ENCODE measurements around the gene NR3C2. TPM values are rescaled to one million over a fixed set of nuclear protein-coding genes. Genes with fewer than 3 reads are reported as not detected.

Gene NR3C2
- total RNA-seq, 1 donor from 2014 or later, result 2.5 TPM

- no peaks in the 10 kb centered on the region for H3K9me3 Mint-ChIP-seq (ENCODE audit: unreplicated experiment)
- Histone ChIP-seq H4K20me1 (ENCODE audit: insufficient read depth, low read length) (no peaks in the 10 kb centered on the region), H2AFZ (ENCODE audit: low read depth, low read length) (no peak overlapping the region), H3K27ac (ENCODE audit: low read depth, low read length) (no peak overlapping the region), H3K4me3 (ENCODE audit: insufficient read depth, low read depth, low read length) (no peak overlapping the region), H3K79me2 (ENCODE audit: insufficient read depth, low read length) (no peaks in the 10 kb centered on the region), H3K4me1 (ENCODE audit: insufficient read depth, low read length) (no peaks in the 10 kb centered on the region), H3K4me2 (ENCODE audit: low read length) (no peak overlapping the region), H3K27me3 (ENCODE audit: insufficient read depth, low read length) (no peaks in the 10 kb centered on the region), H3K36me3 (ENCODE audit: insufficient read depth, low read length) (no peaks in the 10 kb centered on the region), H3K9me3 (ENCODE audit: insufficient read depth, low read depth, low read length) (no peaks in the 10 kb centered on the region), H3K9ac (ENCODE audit: low read length) (no peak overlapping the region)
- H3K36me3 Mint-ChIP-seq (ENCODE audit: low read depth, unreplicated experiment), result no peaks in the 10 kb centered on the region
- peaks cover 2% of the 10 kb centered on the region for H3K4me1 Mint-ChIP-seq (ENCODE audit: low read depth, unreplicated experiment)
- H3K27ac Mint-ChIP-seq (ENCODE audit: unreplicated experiment), result no peak overlapping the region
- no peak for TF ChIP-seq EZH2 (IDR thresholded peaks at IDR 0.05; ENCODE audit: insufficient read depth, low read length)
- no peak for TF ChIP-seq CTCF (IDR thresholded peaks at IDR 0.05; ENCODE audit: insufficient read depth, low read depth, low read length)
- DNase-seq (ENCODE audit: low read depth), result no peak
- H3K27me3 Mint-ChIP-seq (ENCODE audit: low read depth, unreplicated experiment), result no peaks in the 10 kb centered on the region
- FAIRE-seq, result no peak
- no peak overlapping the region for H3K4me3 Mint-ChIP-seq (ENCODE audit: unreplicated experiment)
Observed at GRCh38 chr4:148453833-148454232, 11.6 kb upstream of the NR3C2 start.

GRCh38 chr4:148452970-148453369 lies 10.8 kb upstream of the NR3C2 start:
- H3K4me1 Mint-ChIP-seq (ENCODE audit: low read depth, unreplicated experiment), result peaks cover 2% of the 10 kb centered on the region
- H3K4me2 ChIP-seq (ENCODE audit: low read length), result no peak overlapping the region
- H3K27me3 Mint-ChIP-seq (ENCODE audit: low read depth, unreplicated experiment), result no peaks in the 10 kb centered on the region
- no peak overlapping the region for H3K9ac ChIP-seq (ENCODE audit: low read length)
- no peak overlapping the region for H3K27ac Mint-ChIP-seq (ENCODE audit: unreplicated experiment)
- no peaks in the 10 kb centered on the region for H3K36me3 ChIP-seq (ENCODE audit: insufficient read depth, low read length)
- DNase-seq (ENCODE audit: low read depth), result no peak
- FAIRE-seq, result no peak
- no peaks in the 10 kb centered on the region for H3K36me3 Mint-ChIP-seq (ENCODE audit: low read depth, unreplicated experiment)
- H3K4me1 ChIP-seq (ENCODE audit: insufficient read depth, low read length), result no peaks in the 10 kb centered on the region
- no peaks in the 10 kb centered on the region for H3K9me3 Mint-ChIP-seq (ENCODE audit: unreplicated experiment)
- H3K9me3 ChIP-seq (ENCODE audit: insufficient read depth, low read depth, low read length), result no peaks in the 10 kb centered on the region
- TF ChIP-seq CTCF (IDR thresholded peaks at IDR 0.05; ENCODE audit: insufficient read depth, low read depth, low read length) (no peak), EZH2 (IDR thresholded peaks at IDR 0.05; ENCODE audit: insufficient read depth, low read length) (no peak)
- no peaks in the 10 kb centered on the region for H3K79me2 ChIP-seq (ENCODE audit: insufficient read depth, low read length)
- H3K4me3 ChIP-seq (ENCODE audit: insufficient read depth, low read depth, low read length), result no peak overlapping the region
- H3K27me3 ChIP-seq (ENCODE audit: insufficient read depth, low read length), result no peaks in the 10 kb centered on the region
- H4K20me1 ChIP-seq (ENCODE audit: insufficient read depth, low read length), result no peaks in the 10 kb centered on the region
- no peak overlapping the region for H3K27ac ChIP-seq (ENCODE audit: low read depth, low read length)
- no peak overlapping the region for H3K4me3 Mint-ChIP-seq (ENCODE audit: unreplicated experiment)
- H2AFZ ChIP-seq (ENCODE audit: low read depth, low read length), result no peak overlapping the region

GRCh38 chr4:148449921-148450320 lies 7.7 kb upstream of the NR3C2 start:
- no peak overlapping the region for H3K9ac ChIP-seq (ENCODE audit: low read length)
- H3K79me2 ChIP-seq (ENCODE audit: insufficient read depth, low read length), result no peaks in the 10 kb centered on the region
- no peak for DNase-seq (ENCODE audit: low read depth)
- Mint-ChIP-seq H3K27ac (ENCODE audit: unreplicated experiment) (no peak overlapping the region), H3K9me3 (ENCODE audit: unreplicated experiment) (no peaks in the 10 kb centered on the region), H3K4me1 (ENCODE audit: low read depth, unreplicated experiment) (peaks cover 2% of the 10 kb centered on the region), H3K36me3 (ENCODE audit: low read depth, unreplicated experiment) (no peaks in the 10 kb centered on the region), H3K27me3 (ENCODE audit: low read depth, unreplicated experiment) (peaks cover 6% of the 10 kb centered on the region), H3K4me3 (ENCODE audit: unreplicated experiment) (no peak overlapping the region)
- H3K27ac ChIP-seq (ENCODE audit: low read depth, low read length), result no peak overlapping the region
- FAIRE-seq, result no peak
- no peaks in the 10 kb centered on the region for H3K36me3 ChIP-seq (ENCODE audit: insufficient read depth, low read length)
- no peak overlapping the region for H3K4me3 ChIP-seq (ENCODE audit: insufficient read depth, low read depth, low read length)
- H3K4me1 ChIP-seq (ENCODE audit: insufficient read depth, low read length), result no peaks in the 10 kb centered on the region
- no peaks in the 10 kb centered on the region for H3K9me3 ChIP-seq (ENCODE audit: insufficient read depth, low read depth, low read length)
- peaks cover 20% of the 10 kb centered on the region for H3K27me3 ChIP-seq (ENCODE audit: insufficient read depth, low read length)
- H4K20me1 ChIP-seq (ENCODE audit: insufficient read depth, low read length), result no peaks in the 10 kb centered on the region
- TF ChIP-seq CTCF (IDR thresholded peaks at IDR 0.05; ENCODE audit: insufficient read depth, low read depth, low read length) (no peak), EZH2 (IDR thresholded peaks at IDR 0.05; ENCODE audit: insufficient read depth, low read length) (no peak)
- no peak overlapping the region for H2AFZ ChIP-seq (ENCODE audit: low read depth, low read length)
- H3K4me2 ChIP-seq (ENCODE audit: low read length), result no peak overlapping the region
